HG03280 (cell line): Measurements from ENCODE around the gene A1CF.
"Not testable (repeated sequence)": the region's sequence is repeated elsewhere in the genome, so short reads cannot be mapped to it uniquely, and the experiment has no call there.

Source experiments
- ATAC-seq: cut with Tn5 transposase; IDR thresholded peaks from one replicate; pipeline ENCODE4 v1.9.1; 2021; ENCODE audit warnings: mild to moderate bottlenecking, moderate library complexity; ENCODE audit not compliant: unreplicated experiment

The A1CF gene, protein sequence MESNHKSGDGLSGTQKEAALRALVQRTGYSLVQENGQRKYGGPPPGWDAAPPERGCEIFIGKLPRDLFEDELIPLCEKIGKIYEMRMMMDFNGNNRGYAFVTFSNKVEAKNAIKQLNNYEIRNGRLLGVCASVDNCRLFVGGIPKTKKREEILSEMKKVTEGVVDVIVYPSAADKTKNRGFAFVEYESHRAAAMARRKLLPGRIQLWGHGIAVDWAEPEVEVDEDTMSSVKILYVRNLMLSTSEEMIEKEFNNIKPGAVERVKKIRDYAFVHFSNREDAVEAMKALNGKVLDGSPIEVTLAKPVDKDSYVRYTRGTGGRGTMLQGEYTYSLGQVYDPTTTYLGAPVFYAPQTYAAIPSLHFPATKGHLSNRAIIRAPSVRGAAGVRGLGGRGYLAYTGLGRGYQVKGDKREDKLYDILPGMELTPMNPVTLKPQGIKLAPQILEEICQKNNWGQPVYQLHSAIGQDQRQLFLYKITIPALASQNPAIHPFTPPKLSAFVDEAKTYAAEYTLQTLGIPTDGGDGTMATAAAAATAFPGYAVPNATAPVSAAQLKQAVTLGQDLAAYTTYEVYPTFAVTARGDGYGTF

DNA sequence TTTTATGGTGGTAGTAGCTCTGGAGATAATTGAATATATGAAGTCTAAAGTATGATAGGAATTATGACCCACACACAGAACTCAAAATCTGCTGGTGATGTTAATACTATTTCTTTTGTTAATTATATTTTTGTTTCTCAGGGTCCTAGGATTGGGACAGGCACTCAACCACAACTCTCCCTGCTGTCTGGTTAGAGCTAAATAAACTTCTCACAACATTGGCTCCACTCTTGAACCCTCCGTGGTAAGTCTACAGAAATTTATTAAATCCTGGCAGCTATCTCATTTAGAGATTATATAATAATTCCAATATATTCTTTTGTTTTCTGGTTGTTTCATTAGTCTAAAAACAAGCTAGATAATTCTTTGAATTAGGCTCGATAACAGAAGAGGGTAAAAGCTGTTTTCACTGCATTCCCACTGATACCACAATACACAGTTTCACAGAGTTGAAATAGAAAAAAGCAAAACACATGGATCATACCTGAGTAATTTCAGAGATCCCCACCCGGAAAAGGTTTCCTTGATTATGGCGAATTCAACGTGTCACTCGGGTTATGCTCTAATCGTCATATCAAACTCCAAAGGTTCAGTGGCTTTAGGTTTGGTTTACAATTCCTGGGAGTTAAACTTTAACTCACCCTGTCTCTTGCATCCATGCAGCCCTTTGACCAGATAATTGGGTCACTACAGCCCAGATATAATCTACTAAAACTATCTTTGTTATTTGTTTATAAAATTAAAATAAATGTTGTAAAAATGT is at the start of gene A1CF:
Gene A1CF (minus strand): TSS at position 531 of the 763 bp plus-strand sequence. CDS start 25,687 bp downstream, outside the sequence.
- no peak for ATAC-seq

DNA sequence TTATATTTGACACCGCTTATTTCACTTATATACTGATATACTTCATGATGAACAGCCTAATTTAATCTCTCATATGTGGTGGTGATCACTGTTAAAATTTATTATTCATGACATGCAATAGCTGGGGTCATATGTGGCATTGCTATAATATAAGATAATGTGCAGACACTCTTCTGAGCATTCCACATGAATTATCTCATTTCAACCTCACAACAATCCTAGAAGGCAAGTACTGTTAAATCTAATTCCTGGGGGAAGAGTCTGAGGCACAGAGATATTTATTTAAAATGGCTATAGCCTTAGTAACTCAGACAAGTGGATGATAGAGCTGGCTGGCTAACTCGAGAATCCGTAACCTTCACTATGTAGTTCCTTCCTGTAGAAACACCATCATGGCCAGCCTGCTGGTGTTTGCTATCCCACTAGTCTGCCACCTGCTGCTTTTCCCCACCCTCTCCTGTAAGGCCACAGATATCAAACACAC is 46.6 kb upstream of the A1CF start:
- no peak for ATAC-seq

DNA sequence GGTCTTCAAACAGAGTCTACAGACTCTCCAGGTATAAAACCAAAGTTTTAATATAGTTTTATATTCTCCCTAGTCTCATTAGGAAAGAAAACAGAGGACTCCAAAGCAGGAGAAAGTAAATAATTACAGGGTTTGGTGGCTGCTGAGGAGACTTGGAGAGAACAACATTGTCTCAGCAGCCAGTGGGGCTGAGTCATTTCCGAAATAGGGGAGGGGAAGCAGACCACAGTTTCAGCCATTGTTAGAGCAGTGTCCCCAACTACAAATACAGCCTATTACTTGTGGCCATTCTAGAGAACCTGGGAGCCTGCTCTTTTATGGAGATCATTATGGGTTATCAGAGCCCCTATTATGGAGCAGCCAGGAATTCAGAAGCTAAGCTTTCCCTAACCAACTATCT is 44.2 kb upstream of the A1CF start:
- ATAC-seq: no peak

GRCh38 chr10:50928190-50928552 is 42.7 kb upstream of the A1CF start:
- no peak for ATAC-seq

DNA sequence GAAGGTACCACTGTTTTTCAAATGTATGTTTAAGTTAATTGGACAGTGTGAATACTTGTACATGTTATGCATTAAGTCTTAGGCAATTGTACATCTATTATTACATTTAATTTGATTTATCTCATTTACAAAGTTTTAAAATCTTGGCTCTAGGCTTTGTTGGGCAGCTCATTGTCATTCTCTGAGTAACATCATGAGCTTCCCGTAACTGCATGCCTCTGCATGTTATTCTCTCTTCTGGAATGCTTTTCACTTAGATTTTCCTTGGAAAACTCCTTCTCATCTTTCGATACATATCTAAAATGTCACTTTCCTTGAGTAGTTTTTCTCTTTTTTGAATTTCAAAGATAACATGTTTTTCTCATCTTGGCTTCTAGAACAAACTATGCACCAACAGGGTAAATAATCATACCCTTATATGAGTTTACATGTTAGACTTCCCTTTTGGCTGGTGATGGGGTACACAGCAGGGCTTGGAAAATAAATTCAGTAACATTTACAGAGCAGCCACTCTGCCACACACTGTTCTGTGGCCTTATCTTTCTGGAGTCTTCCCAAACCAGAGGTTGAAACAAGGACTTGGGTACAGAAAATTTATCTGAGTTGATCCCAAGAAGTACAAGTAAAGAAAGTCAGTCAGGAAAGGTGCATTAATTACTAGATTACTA is 42.2 kb upstream of the A1CF start:
- ATAC-seq: no peak

DNA sequence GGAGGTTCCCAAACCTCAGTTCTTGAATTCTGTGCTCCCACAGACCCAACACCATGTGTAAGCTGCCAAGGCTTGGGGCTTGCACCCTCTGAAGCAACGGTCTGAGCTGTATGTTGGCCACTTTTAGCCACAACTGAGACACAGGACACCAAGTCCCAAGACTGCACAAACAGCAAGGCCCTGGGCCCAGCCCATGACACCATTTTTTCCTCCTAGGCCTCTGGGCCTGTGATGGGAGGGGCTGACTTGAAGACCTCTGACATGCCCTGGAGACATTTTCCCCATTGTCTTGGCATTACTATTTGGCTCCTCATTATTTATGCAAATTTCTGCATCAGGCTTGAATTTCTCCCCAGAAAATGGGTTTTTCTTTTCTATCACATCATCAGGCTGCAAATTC is 38.0 kb upstream of the A1CF start:
- not testable (repeated sequence) for ATAC-seq

- no peak for ATAC-seq
Observed at GRCh38 chr10:50919010-50919409, 33.6 kb upstream of the A1CF start.

GRCh38 chr10:50918529-50918928 is 33.1 kb upstream of the A1CF start:
- ATAC-seq: no peak

DNA sequence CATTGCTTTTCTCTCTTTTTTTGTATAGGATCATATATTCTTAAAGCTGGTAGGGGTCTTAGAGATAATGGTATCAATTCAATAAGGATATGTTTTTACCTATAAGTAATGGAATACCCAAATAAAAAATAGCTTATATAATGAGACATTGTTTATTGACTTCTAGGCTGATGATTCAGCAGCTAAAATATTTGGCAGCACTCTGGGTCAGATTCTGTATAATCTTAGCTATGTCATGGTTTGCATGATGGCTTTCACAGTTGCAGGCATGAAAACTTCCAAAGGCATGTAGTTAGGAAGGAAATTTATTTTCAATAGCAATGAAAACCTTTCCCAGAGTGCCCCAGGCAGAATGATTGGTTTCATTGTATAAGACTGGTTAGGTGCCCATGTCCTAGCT is 32.1 kb upstream of the A1CF start:
- no peak for ATAC-seq

DNA sequence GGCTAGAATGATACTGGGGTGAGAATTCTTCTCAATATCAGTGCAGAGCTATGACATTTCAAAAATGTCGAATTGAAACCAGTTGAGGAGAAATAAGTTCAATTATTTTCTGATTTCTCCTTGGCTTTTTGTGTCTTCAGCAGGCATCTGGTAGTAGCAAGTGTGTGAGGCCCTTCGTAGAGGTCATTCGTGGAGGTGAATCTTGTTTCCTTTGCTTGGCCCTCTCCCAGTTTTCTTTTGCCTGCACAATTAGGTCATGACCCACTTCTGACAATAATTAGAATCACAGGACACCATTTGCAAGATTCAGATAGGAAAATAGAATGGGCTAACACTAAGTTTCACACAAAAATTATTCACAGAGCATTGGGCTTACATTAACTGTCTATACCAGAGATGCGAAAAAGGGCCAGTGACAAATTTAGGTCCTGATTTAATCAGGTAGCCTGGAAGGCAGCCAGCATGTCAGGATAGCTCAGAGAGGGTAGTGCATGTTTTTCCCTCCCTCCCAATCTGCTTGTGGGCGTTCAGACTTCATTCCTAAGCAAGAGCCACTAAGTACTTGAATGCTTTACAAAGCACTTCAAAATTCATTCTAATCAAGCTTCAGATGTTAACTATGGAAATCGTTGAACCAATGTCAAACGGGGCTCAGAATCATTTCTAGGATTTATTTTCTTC is 24.0 kb upstream of the A1CF start:
- ATAC-seq: no peak

DNA sequence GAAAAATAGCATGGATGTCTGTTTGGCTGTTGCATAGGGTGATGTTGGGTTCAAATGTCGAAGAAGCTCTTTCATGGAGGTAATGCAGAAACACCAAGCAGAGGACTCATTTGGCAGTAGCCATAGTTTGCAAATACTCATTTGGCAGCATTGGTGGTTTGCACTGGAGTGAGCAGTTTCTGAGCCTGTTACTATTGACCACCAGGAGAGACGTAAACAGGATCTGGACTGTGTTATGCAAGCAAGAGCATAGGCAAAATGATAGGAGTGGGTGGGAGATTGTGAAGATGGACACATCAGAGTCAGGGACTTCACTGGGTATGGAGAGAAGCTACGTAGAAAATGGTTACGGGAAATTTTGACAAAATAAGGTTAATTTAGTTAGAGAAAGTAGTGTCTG is 22.9 kb upstream of the A1CF start:
- no peak for ATAC-seq

- not testable (repeated sequence) for ATAC-seq
Observed at GRCh38 chr10:50905797-50906196, 20.4 kb upstream of the A1CF start.

DNA sequence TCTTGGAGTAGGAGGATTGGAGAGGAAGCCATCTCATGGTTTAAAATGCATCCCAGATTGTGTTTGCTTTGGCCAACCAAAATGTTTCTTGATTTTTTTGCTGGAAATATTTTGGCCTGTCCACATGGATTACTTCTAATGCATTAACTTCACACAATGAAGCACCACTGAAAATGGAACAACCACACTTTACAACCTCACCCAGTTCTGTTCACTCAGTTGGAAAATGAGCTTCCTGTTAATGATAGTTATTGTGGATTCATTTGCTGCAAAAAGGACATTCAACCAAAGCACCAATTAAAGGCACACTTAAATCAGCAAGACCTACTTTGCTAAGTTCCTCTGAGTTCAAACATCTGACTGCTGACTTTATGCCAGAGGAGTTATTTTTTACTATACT is 11.3 kb upstream of the A1CF start:
- ATAC-seq: no peak

- ATAC-seq: no peak
Observed at GRCh38 chr10:50894312-50894711, 8.9 kb upstream of the A1CF start.

GRCh38 chr10:50892467-50892866 is 7.0 kb upstream of the A1CF start:
- ATAC-seq: no peak

- no peak for ATAC-seq
Observed at GRCh38 chr10:50884302-50884701, 1.1 kb downstream of the A1CF start.

DNA sequence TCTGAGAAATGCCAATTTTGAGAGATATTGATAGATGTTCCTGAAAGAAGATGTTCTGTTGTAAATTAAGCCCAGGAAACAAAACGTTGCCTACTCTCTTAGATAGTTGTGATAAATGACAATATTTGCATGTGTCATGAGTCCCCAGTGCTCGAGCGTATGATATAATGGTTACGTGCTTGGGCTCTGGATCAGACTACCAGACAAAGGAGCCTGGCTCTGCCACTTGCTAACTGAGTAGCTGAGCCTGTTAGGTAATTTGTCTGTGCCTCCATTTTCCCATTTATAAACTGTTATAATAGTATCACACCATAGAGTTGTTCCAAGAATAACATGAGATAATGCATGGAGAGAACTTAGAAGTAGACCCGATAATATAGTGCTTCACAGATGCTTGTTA is 1.8 kb downstream of the A1CF start:
- ATAC-seq: no peak

DNA sequence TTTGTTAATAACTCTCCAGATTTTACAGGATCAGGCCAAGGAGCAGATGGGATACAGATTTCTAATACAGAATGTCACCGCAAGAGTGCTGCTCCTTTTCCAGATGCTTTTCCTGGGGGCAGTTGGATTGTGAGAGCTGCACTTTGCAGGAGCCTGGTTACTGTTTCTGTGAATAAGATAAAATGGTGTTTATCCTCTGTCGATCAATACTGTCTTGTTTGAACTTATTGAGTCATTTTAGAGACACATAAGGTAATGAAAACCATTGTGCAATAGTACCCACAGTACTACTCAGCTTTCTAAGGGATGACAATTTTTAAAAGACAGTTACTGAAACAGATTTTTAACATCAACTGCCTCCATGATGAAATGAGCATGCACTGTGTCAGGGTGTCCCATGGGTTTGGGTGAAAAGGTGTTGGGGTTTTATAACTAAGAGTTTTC is 2.9 kb downstream of the A1CF start:
- no peak for ATAC-seq

- not testable (repeated sequence) for ATAC-seq
Observed at GRCh38 chr10:50881046-50881445, 4.4 kb downstream of the A1CF start.

DNA sequence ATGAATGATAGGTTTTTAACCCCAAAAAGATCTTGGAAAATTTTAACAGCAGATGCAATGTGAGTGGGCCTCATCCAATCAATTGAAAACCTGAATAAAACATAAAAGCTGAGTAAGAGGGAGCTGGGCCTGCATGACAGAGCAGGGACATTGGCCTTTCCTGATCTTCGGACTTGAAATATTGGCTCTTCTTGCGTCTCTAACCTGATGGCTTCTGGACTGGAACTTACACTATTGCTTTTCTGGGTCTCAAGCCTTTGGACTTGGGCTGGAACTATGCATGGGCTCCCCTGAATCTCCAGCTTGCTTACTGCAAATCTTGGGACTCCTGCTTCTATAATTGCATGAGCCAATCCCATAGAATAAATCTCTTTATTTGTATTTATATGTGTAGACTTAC is 9.0 kb downstream of the A1CF start:
- no peak for ATAC-seq

DNA sequence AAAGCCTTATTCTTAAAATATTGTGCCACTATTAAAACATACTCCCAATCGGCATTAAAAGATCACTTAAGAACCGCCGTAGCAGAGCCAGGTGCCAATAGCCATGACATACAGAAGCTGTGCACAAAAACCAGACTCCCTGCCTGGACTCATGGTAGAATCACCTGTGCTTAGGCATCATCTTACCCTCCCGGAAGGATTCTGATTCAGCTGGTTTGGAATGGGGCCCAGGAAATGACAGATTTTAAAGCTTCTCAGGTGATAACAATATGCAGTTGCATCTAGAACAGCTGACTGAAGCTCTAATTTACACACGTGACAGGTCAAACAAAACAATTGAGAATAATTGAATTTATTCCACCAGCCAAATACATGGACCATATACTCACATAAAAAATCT is 10.7 kb downstream of the A1CF start:
- ATAC-seq: no peak
